GM18498 (cell line): Measurements from ENCODE around the gene MPC1.

Source experiments
- ATAC-seq: cut with Tn5 transposase; IDR thresholded peaks from one replicate; pipeline ENCODE4 v1.9.1; 2021; ENCODE audit warnings: mild to moderate bottlenecking, moderate library complexity; ENCODE audit not compliant: unreplicated experiment

The MPC1 gene

DNA sequence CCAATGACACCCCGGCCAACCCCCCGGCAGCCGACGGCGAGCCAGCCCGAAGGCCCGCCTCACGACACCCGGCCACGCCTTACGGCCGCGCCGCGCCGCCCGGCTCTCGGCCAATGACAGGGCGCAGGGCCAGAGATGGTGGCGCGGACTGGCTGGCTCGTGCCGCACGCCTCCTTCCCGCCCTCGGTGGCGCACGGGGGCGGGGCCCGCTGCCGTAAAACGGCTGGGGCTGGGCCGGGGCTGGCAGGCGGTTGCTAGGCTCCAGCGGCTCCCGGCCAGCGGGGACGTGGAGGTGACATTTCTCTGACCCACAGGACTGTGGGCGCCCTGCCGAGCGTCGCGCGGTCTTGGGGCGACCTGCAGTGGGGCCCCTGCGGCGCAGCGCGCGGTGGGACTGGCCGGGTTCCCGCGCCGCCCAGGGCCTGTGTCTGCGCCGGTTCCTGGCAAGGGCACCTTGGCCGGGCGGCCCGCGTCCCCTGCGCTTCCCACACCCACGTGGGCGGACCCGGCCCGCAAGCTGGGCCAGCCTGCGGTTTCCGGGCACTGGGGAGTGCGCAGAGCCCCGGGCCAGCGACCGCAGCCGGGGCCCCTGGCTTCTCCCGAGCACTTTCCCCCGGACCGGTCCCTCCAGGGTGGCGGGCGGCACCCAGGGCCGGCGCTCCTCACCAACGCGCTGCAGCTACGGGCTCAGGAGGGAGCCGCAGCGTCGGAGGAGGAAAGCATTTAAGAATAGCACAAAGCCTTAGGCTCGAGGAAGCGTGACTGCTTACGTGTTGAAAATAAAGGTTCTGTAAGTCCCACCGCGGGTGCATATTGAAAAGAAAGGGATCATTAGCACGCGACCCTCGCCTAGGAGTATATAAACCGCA lies at the start of gene MPC1:
Gene MPC1, minus strand, starts transcription at position 8 of the 869 bp plus-strand sequence. CDS start 64 bp downstream, outside the sequence.
- peak; percentile 91 for ATAC-seq

DNA sequence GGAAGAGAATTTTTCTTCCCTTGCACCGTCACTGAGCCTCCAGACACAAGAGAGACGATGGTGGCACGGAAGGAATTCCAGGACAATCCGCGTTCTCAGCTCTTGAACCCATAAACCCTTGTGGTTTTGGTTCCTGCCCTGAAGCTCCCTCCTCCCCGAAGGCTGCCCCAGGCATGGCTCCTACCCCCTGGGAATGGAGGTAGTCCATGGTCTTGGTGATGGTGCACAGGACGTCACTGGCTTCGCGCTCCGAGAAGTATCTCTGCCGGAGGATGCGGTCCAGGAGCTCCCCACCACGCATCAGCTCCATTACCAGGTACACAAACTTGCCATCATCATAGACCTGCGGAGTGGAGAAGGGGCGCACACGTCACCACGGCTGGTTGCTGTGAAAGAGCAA lies 47.5 kb upstream of the MPC1 start:
- ATAC-seq: no peak

DNA sequence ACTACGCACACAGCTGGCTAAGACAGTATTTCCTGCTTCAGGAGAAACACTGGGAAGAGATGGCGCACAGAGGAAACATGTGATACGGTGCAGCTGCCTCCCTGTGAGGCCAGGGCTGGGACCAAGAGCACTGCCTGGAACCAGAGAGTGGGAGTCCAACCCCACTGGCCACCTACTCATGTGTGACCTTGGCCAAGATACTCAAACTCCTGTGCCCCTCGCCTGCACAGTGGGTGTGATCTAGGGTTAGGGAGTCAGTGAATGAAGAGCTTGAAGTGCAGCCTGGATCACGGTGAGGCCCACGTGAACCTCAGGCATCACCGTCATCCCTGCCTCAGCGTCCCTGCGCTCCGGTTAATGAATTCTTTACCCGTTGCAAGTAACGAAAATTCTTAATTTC lies 41.7 kb upstream of the MPC1 start:
- ATAC-seq: no peak

DNA sequence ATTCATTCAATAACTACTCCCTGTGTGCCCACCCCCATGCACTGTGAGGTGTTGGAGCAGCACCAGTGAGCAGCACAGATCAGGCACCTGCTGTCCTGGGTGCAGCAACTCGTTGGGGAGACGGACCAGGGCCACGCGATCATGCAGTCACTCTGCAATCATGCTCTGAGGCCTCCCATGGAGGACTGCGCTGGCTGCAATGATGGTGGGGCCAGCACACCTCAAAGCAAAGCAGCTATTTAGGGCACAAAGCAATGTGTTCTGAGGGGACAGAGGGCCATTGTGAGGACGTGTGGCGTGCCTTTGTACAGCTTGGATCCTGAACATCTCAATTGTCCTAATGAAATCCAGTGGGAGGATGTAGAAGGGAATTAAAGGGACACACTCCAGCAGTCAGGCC lies 41.0 kb upstream of the MPC1 start:
- ATAC-seq: no peak

DNA sequence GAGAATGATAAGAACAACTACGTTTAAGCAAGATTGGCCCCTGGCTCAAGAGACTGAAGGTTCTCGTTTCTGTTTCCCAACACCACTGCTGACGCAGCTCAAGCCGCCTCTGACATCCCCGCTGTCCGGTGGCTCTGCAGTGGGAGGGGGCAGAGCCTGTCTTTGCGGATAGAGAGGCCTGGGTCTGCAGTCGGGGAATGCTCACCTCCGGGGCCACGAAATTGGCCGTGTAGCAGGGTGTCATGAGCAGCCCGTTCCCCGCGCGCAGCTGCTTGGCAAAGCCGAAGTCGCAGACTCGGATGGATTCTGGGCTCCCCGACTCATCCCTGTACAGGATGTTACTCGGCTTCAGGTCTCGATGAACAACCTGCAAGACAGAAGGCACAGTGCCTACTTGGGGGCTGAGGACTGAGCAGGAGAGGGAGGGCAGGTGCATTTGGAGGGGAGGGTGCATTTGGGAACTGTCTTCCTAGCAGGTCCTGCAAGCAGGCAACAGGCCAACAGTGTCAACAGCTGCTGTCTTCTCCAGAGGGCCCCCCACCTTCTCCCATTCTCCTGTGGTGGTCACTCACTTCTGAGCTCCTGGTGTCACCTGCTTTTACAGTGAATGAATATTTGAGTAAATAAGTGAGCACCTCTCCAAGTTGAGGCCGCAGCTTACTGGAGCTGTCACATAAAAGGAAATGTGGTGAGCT lies 40.5 kb upstream of the MPC1 start:
- no peak for ATAC-seq

DNA sequence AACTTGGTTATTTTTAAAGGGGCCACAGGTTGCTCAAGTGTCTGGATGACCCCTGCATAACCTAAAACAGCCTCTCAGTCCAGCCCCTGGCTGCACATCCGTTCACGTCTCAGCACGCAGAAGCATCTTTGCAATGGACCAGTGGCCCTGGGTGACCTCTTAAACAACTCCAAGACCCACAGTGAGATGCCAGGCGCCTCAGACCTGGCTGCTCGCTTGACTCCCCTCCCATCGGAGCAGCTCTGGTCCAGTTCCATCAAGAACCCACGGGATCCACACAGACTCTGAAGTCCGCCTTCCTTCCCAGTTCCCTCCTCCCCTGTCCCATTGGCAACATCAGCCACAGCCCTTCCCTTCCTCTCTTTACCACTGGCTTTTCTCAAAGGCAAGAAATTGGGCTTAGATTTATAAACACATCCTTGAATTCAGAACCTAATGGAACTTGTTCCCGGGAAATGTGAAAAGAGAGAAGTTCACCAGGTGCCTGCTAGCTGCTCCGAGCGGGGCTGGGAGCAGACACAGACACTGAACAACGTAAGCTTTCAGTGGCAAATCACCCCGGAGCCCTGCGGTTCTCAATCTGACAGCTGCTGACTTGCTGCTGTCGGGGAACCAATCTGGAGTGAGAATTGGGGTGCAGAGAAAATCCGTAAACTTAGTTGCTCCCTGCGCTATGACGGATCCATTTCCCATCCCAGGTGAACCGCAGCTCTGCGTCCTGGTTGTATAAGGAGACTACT lies 39.6 kb upstream of the MPC1 start:
- no peak for ATAC-seq

DNA sequence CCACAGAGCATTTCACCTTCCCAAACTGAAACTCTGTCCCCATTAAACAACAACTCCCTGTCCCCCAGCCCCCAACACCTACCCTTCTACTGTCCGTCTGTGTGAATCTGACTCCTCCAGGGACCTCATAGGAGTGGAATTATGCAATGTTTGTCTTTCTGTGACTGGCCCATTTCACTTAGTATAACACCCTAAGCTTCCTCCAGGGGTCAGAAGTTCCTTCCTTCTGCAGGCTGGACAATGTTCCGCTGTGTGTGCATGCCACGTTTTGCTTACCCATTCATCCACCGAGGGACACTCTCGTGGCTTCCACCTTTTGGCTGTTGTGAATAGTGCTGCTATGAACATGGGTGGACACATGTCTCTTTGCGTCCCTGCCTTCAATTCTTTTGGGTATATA lies 37.6 kb upstream of the MPC1 start:
- no peak for ATAC-seq

DNA sequence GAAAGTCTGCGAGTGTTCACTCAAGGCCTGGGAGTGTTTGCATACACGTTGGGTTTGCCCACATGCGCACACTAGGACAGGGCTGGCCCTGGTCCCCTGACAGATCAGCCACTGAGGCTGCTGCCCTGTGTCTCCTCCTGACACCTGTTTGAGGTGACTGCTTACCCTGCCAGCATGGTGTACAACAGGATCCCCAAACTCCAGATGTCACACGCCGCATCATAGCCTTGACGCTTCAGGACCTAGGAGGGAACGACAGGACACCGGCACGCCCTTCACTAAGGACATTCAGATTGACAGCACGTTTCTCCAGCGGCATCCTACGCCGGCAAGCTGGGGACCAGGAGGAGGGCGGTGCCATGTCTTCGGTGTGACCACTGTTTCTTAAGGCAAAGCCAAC lies 37.0 kb upstream of the MPC1 start:
- ATAC-seq: peak; percentile 18

DNA sequence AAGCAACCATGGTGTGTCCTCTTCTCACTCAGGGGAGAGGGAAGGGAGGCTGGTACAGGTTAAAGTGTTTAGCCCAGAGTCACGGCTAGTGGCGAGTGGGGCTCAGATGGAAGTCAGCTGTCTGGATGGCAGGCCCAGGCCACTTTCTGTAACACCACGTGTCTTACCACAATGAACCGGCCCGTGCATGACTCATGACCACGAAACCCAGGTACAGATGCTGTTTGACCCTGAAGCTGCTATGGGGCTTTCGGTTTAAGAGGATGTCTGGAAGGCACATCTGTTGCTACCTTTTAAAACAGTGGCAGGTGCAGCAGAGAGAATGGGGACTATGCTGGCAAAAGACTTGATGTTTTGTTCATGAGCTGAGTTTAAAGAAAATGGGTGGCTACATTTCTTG lies 36.5 kb upstream of the MPC1 start:
- peak; percentile 96 for ATAC-seq

DNA sequence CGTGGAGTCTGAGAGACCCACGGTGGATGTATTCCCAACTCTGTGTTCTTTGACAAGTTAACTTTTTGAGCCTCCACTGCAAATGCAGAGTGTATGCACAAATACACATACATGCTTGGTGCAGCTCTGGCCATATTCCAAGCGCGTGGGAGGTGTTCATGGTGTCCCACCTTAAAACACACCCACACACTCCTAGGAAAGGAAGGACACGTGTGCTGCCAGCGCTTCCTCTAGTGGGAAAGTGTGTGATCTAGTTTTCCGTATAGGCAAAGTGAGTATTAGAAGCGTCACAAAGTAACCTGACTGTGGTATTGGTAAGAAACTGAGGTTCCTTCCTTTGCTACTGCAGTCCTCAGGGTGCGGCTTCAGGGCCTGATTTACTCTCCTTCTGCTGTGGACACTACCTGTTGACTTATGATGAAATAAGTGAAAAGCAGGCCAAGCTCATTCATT lies 36.0 kb upstream of the MPC1 start:
- ATAC-seq: no peak

DNA sequence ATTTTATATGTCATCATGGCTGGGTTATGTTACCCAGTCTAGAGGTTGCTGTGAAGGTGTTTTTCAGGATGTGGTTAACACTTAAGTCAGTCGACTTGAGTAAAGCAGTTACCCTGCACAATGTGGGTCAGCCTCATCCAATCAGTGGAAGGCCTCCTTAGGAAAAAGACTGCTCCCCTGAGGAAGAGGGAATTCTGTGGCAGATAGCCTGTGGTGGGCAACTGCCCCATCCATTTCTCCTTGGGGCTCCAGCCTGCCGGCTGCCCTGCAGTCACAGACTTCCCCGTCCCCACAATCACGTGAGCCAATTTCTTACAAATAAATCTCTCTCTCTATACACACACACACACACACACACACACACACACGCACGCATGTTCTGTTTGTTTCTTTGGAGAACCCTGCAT lies 34.5 kb upstream of the MPC1 start:
- ATAC-seq: peak; percentile 63

DNA sequence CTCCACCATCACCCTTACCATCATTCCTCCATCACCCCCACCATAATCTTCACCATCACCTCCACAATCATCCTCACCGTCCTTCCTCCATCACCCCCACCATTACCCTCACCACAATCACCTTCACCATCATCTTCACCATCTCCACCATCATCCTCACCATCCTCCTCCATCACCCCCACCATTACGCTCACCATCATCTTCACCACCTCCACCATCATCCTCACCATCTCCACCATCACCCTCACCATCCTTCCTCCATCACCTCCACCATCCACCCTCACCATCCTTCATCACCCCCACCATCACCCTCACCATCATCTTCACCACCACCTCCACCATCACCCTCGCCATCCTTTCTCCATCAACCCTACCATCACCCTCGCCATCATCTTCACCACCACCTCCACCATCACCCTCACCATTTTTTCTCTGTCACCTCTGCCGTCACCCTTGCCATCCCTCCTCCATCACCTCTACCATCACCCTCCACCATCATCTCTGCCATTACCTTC lies 33.1 kb upstream of the MPC1 start:
- ATAC-seq: no peak

DNA sequence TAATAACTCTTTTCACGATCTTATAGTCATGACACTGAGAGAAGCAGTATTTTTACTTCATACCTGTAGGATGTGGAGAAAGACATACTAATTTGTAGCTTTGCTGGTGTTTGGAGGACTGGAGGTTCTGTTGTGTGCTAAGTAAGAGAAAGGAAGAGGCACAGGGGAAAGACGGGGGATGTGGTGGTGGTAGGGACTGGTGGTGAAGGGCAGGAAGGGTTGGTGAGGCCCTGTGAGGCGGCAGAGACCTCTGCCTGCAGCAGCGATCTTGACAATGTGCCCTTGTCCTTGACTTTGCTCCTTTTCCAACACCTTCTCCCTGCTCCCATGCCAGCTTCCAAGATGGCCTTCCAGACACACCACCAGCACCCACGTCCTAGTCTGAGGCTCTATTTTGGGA lies 32.6 kb upstream of the MPC1 start:
- no peak for ATAC-seq

DNA sequence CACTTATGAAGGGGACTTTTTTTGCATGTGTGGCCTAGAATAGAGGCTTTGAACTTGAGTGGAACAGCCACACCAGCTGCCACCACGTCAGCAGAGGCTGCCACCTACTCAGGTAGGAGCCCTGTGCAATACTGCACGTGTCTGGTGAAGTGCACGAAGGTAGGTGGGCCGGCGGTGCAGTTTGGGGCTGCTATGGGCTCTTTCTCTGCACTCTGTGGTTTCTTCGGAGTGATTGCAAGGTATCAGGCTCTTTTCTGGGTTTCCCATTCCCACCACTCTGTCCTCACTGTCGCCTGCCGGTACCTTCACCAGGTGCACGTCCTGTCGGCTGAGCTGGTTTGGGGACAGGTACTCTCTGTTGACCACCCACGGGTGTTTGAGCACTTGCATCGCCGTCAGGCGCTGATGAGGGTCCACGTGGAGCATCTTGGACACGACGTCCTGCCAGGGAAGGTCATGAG lies 30.8 kb upstream of the MPC1 start:
- no peak for ATAC-seq

DNA sequence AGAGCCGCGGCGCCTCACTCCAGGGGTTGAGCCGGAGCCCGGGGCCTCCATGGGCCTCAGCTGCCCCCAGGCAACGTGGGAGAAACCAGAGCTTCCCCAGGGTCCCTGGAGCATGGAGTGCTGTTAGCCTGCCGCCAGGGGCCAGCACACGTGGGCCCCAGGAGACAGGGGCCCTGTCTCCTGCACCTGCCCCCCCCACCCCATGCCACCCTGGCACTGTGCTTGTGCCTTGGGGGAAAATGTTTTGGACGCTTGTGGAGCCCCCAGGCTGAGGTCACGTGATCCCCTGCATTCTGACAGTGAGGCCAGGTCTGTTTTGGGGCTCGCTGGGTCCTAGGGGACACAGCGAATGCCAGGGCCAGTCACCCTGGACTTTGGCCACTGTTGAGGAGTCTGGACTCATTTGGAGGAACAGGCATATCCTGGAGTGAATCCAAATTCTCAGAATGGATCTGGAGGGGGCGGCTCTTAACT lies 30.2 kb upstream of the MPC1 start:
- ATAC-seq: no peak

DNA sequence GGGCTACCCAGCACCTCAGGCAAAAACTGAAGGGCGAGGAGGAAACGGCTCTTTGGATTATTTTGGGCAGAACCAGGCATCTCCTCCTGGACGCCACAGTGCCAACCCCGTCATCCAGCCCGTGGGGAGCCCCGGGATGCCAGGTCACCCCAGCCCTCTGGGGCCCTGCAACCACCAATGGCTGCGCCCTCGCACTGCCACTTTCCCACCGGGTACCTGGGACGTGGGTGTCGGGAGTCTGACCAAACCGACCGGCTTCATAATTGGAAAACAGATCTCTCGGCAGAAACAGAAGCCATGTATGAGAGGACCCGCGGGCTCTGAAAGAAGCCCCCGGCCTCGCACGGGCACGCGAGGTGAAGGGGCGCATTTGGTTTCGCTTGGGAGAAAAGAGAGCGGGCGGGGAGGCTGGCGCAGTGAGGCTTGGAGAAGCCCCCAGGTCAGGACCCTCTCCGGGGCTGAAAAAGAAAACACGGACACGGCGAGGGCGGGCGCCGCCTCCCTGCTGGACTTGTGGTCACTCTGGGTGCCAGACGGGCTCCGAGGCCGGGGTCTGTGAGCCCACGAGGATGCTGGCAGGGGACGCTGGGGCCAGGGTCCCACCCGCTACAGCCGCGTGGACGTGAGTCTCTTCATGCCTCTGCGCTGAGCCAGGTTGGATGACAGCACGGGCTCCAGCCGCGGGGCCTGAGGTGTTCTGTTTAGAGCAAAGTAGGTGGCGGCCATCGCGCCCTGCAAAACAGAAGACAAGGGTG lies 29.6 kb upstream of the MPC1 start:
- no peak for ATAC-seq

DNA sequence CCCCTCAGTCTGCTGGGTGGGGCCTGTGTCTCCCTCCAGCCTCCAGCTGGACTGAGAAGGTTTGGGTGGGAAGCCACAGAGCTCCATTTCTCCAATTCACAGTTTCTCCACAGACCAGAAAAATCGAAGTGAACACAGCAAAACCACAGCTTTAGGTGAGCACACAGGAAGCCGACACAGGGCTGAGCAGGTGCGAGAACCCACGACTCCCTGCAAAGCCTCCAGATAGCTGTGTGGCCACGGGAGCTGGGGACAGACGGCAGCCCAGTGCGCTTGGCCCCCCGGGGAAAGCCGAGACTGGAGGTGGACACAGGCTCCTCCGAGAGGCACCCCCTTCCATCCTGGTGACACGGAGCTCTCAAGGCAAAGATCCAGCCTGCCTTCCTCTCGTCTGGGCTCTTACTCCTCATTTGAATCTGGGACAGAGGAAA lies 29.0 kb upstream of the MPC1 start:
- ATAC-seq: no peak

DNA sequence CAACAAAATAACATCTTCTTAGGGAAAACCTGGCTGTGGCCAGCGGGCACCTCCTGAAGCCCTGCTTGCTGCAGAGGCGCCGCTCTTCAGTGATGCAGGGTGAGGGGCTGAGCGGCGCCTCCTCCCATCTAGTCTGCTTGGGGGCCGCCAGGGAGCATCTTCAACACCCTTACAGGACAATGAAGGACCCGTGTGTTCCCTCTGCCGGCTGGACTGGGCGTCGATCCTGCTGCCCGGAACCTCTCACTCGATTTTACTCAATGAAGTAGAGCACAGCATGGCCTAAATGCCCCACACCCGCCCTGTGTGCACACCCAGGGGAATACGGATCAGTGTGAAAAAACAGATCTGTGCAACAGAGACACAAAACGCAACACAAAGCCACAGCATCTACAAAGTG lies 28.5 kb upstream of the MPC1 start:
- no peak for ATAC-seq

DNA sequence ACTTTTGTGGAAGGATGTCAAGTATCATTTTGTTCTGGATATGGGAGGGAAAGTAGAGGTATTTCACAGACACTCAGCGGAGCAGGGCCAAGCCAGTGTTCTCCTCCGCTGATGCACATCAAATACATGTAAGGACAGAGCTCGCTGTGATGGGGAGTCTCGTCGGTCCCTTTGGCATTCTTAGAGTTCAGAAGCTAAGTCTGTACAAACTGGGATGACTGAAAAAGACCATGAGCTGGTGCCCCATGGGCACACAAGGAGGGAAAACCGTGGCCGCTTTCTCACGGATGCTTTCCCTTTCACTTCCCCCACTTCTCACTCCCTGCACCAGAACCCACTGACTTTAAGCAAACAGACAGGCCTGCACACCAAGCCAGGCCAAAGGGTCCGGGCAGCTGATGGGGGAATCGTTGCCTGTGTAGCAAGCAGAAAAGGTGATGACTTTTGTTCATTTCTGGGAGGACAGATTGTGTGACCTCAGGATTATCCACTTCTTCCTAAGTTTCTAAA lies 27.7 kb upstream of the MPC1 start:
- ATAC-seq: peak; percentile 61
